ENCODE data around the gene MYO1D. TPM values are rescaled to one million over a fixed set of nuclear protein-coding genes. Genes with fewer than 3 reads are reported as not detected.
"Not testable (repeated sequence)": the region's sequence is repeated elsewhere in the genome, so short reads cannot be mapped to it uniquely, and the experiment has no call there.

The MYO1D gene
- total RNA-seq, 1 donor from 2014 or later: 5.5 TPM

DNA sequence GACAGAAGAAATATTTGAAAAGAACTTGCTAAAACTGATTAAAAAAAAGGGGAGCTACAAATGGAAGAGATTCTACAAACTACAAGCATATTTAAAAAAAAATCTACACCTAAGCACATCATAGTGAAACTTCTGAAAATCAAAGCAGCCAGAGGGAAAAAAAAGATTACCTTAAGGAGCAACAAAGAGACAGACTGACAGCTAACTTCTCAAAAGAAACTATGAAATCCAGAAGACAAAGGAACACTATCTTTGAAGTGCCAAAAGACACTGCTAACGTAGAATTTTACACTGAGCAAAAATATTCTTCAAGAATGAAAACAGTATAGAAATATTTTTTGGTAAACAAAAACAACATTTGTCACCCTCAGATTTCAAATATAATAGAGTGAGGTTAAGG, 151.2 kb downstream of the MYO1D start:
- TF ChIP-seq, protein P1, sequence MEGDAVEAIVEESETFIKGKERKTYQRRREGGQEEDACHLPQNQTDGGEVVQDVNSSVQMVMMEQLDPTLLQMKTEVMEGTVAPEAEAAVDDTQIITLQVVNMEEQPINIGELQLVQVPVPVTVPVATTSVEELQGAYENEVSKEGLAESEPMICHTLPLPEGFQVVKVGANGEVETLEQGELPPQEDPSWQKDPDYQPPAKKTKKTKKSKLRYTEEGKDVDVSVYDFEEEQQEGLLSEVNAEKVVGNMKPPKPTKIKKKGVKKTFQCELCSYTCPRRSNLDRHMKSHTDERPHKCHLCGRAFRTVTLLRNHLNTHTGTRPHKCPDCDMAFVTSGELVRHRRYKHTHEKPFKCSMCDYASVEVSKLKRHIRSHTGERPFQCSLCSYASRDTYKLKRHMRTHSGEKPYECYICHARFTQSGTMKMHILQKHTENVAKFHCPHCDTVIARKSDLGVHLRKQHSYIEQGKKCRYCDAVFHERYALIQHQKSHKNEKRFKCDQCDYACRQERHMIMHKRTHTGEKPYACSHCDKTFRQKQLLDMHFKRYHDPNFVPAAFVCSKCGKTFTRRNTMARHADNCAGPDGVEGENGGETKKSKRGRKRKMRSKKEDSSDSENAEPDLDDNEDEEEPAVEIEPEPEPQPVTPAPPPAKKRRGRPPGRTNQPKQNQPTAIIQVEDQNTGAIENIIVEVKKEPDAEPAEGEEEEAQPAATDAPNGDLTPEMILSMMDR (IDR thresholded peaks at IDR 0.05; ENCODE audit: borderline replicate concordance): no peak
- Histone ChIP-seq H3K4me3 (no peak overlapping the region), H3K27ac (replicated peaks) (no peak overlapping the region), H3K4me1 (no peaks in the 10 kb centered on the region), H3K36me3 (peaks cover 16% of the 10 kb centered on the region), H3K9me3 (replicated peaks) (peaks cover 6% of the 10 kb centered on the region), H3K27me3 (ENCODE audit: low read depth) (no peaks in the 10 kb centered on the region)
- intact Hi-C loops (cut with micrococcal nuclease): no loop called here
- DNase-seq: no peak

GRCh38 chr17:32723310-32723955, 153.5 kb downstream of the MYO1D start:
- peaks cover 6% of the 10 kb centered on the region for H3K9me3 ChIP-seq (replicated peaks)
- intact Hi-C loops (cut with micrococcal nuclease): no loop called here
- H3K4me1 ChIP-seq: no peaks in the 10 kb centered on the region
- no peaks in the 10 kb centered on the region for H3K27me3 ChIP-seq (ENCODE audit: low read depth)
- no peak overlapping the region for H3K27ac ChIP-seq (replicated peaks)
- H3K4me3 ChIP-seq: no peak overlapping the region
- TF ChIP-seq, protein P1 (IDR thresholded peaks at IDR 0.05; ENCODE audit: borderline replicate concordance): no peak
- DNase-seq: peak; percentile 33
- H3K36me3 ChIP-seq: peaks cover 21% of the 10 kb centered on the region

DNA sequence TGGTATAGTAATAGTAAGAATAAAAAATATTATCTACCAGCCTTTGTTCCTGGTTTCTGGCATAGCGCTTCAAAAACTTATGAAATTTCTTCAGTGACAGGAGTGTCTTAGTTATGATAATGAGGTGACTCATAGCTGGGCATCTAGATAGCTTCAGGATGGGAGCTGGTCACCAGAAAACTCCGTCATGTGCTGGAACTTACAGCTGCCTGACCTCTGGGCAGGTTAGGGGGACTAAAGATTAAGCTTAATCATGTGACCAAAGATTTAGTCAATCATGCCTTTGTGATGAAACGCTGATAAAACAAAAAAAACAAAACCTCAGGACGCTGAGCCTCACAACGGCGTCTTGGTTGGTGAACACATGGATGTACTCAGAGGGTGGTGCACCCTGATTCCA, 154.2 kb downstream of the MYO1D start:
- H3K4me3 ChIP-seq: no peak overlapping the region
- intact Hi-C loops (cut with micrococcal nuclease): no loop called here
- DNase-seq: no peak
- H3K27me3 ChIP-seq (ENCODE audit: low read depth): no peaks in the 10 kb centered on the region
- H3K27ac ChIP-seq (replicated peaks): no peak overlapping the region
- H3K36me3 ChIP-seq: peaks cover 21% of the 10 kb centered on the region
- H3K4me1 ChIP-seq: no peaks in the 10 kb centered on the region
- TF ChIP-seq, protein P1 (IDR thresholded peaks at IDR 0.05; ENCODE audit: borderline replicate concordance): no peak
- peaks cover 6% of the 10 kb centered on the region for H3K9me3 ChIP-seq (replicated peaks)

DNA sequence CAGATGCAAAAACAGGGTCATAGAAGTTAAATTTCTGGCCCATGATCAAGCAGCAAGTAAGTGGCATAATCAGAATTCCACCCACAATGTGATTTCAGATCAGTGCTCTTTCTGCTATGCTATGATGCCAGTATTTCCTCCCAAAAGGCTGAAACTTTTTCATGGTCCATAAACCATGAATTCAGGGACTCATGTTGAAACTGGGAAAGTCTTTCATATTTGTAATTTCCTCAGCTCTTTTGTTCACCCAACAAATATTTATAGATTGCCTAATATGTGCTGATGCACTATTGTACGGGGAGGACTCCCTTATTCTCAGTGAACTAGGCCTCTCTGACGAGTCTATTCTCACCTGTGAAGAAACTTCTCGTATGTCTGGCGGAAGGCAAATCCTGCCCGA, 156.3 kb downstream of the MYO1D start:
- Histone ChIP-seq H3K27me3 (ENCODE audit: low read depth) (no peaks in the 10 kb centered on the region), H3K9me3 (replicated peaks) (peaks cover 4% of the 10 kb centered on the region), H3K4me3 (no peak overlapping the region), H3K4me1 (no peaks in the 10 kb centered on the region), H3K36me3 (peaks cover 15% of the 10 kb centered on the region), H3K27ac (replicated peaks) (no peak overlapping the region)
- TF ChIP-seq, protein P1 (IDR thresholded peaks at IDR 0.05; ENCODE audit: borderline replicate concordance): no peak
- intact Hi-C loops (cut with micrococcal nuclease): no loop called here
- no peak for DNase-seq

- TF ChIP-seq, protein P1 (IDR thresholded peaks at IDR 0.05; ENCODE audit: borderline replicate concordance): no peak
- intact Hi-C loops (cut with micrococcal nuclease): no loop called here
These were observed 157.2 kb downstream of the MYO1D start for GRCh38 chr17:32719689-32720088.

GRCh38 chr17:32714922-32715321, 162.0 kb downstream of the MYO1D start:
- H3K9me3 ChIP-seq (replicated peaks); H3K27ac ChIP-seq (replicated peaks); H3K4me1 ChIP-seq; H3K4me3 ChIP-seq; H3K27me3 ChIP-seq (ENCODE audit: low read depth); DNase-seq; intact Hi-C loops (cut with micrococcal nuclease): not testable (repeated sequence)
- H3K36me3 ChIP-seq: peaks cover 24% of the 10 kb centered on the region

More at GRCh38 chr17:32719689-32720088, 157.2 kb downstream of the MYO1D start:
- H3K27ac ChIP-seq (replicated peaks): no peak overlapping the region
- H3K4me1 ChIP-seq: no peaks in the 10 kb centered on the region
- DNase-seq: no peak
- peaks cover 10% of the 10 kb centered on the region for H3K36me3 ChIP-seq
- no peaks in the 10 kb centered on the region for H3K27me3 ChIP-seq (ENCODE audit: low read depth)
- no peak overlapping the region for H3K4me3 ChIP-seq
- H3K9me3 ChIP-seq (replicated peaks): no peaks in the 10 kb centered on the region

DNA sequence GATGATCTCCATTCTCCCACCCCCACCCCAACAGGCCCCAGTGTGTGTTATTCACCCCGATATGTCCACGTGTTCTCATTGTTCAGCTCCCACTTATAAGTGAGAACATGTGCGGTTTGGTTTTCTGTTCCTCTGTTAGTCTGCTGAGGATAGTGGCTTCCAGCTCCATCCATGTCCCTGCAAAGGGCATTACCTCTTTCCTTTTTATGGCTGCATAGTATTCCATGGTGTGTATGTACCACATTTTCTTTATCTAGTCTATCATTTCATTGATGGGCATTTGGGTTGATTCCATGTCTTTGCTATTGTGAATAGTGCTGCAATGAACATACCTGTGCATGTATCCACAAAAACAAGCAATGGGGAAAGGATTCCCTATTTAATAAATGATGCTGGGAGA, 162.7 kb downstream of the MYO1D start:
- H3K4me1 ChIP-seq; intact Hi-C loops (cut with micrococcal nuclease); H3K9me3 ChIP-seq (replicated peaks); H3K4me3 ChIP-seq; H3K27ac ChIP-seq (replicated peaks); DNase-seq; H3K27me3 ChIP-seq (ENCODE audit: low read depth): not testable (repeated sequence)
- H3K36me3 ChIP-seq: peaks cover 24% of the 10 kb centered on the region

Measured in left ventricle myocardium inferior (tissue), 1 donor.